Left kidney (tissue), 8 donors: Measurements from ENCODE around the gene PPT1. TPM values are rescaled to one million over a fixed set of nuclear protein-coding genes. Genes with fewer than 3 reads are reported as not detected.

Experiments used
- DNase-seq: peaks from one replicate; pipeline ENCODE4 v3.0.0-alpha.2; 2013
- long read RNA-seq, 8 donors: transcript quantifications; one replicate each; lab custom pipeline, GENCODE V29; 2026
- polyA plus RNA-seq: library from polyadenylated mRNA; unstranded; fragments of 120-200 nt; gene quantifications from one replicate; pipeline ENCODE4 v1.2.1, GENCODE V29; 2013; ENCODE audit not compliant: insufficient read length

Gene PPT1
- 110 TPM for polyA plus RNA-seq
- long read RNA-seq, donor 1, full-length matches to known transcripts, result 35 of 48 reads
- long read RNA-seq, donor 1, partial matches to known transcripts, result 13 of 48 reads
- long read RNA-seq, donor 1, other reads (novel, unspliced or antisense), result 0 of 48 reads
- long read RNA-seq, donor 2, full-length matches to known transcripts, result 35 of 80 reads
- long read RNA-seq, donor 2, partial matches to known transcripts, result 27 of 80 reads
- long read RNA-seq, donor 2, other reads (novel, unspliced or antisense), result 18 of 80 reads
- long read RNA-seq, donor 3, full-length matches to known transcripts, result 29 of 34 reads
- long read RNA-seq, donor 3, partial matches to known transcripts, result 5 of 34 reads
- long read RNA-seq, donor 3, other reads (novel, unspliced or antisense), result 0 of 34 reads
- long read RNA-seq, donor 4, result 0 reads
- long read RNA-seq, donor 5, full-length matches to known transcripts, result 46 of 46 reads
- long read RNA-seq, donor 5, partial matches to known transcripts, result 0 of 46 reads
- long read RNA-seq, donor 5, other reads (novel, unspliced or antisense), result 0 of 46 reads
- long read RNA-seq, donor 6, full-length matches to known transcripts, result 33 of 44 reads
- long read RNA-seq, donor 6, partial matches to known transcripts, result 11 of 44 reads
- long read RNA-seq, donor 6, other reads (novel, unspliced or antisense), result 0 of 44 reads
- long read RNA-seq, donor 7, full-length matches to known transcripts, result 62 of 67 reads
- long read RNA-seq, donor 7, partial matches to known transcripts, result 5 of 67 reads
- long read RNA-seq, donor 7, other reads (novel, unspliced or antisense), result 0 of 67 reads
- long read RNA-seq, donor 8, full-length matches to known transcripts, result 13 of 13 reads
- long read RNA-seq, donor 8, partial matches to known transcripts, result 0 of 13 reads
- long read RNA-seq, donor 8, other reads (novel, unspliced or antisense), result 0 of 13 reads

GRCh38 chr1:40096977-40097782 lies at the start of gene PPT1:
TSS of gene PPT1 (minus strand) at chr1:40097252. CDS start at chr1:40097238, 14 bp downstream.
- DNase-seq, result peak; percentile 62

DNA sequence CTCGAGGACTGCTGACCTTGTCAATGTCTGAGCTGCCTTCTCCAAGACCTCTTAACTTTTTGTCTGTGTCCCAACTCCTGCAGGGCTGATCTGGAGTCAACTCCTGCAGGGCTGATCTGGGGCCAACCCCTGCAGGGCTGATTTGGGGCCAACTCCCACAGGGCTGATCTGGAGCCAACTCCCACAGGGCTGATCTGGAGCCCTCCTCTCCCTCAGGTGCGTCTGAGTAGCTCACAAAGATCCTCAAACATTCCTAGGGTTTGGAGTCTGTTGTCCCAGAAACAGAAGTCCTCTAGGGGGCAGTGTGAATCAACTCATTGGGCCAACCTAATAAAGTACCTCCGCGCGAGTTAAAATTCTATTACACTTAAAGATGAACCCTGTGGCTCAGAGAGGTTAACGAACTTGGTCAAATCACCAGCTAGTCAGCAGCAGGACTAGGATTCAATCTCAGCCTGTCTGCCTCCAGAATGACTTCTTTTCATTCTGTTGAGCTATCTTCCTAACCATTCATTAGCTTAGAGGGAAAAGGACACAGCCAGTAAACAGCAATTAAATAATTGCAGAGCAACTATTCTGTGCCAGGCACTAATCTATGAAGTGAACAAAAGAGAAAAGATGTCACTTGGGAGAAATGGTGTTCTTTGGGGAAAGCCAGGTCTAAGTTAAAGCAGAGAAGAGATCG lies 47.0 kb upstream of the PPT1 start:
- peak; percentile 82 for DNase-seq

DNA sequence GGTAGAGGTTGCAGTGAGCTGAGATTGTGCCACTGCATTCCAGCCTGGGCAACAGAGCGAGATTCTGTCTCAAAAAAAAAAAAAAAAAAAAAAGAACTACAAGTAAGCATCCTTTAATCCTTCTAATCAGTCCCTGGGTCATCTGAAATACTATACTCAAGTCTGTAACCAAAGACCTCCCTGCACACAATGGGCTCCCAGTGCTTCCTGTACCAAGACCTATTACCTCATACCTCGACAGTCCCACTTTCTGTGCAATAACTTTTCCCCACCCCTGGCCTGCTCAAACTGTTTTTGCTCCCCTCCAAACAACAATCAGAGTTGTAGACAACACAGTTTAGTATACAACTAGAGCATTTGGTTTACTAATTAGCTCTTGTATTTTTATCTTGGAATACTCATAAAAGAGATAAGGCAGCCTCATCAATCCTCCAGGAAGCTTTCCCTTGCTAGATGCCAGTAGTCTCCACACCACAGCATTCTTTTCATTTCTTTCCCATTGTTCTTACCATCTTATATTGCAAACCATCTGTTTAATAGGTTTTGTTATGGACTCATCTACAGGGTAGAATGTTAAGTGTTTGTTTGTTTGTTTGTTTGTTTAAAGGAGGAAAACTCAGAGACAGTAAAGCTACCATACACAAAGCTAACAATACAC lies 45.0 kb upstream of the PPT1 start:
- no peak for DNase-seq

GRCh38 chr1:40140211-40140973 lies 43.3 kb upstream of the PPT1 start:
- no peak for DNase-seq

DNA sequence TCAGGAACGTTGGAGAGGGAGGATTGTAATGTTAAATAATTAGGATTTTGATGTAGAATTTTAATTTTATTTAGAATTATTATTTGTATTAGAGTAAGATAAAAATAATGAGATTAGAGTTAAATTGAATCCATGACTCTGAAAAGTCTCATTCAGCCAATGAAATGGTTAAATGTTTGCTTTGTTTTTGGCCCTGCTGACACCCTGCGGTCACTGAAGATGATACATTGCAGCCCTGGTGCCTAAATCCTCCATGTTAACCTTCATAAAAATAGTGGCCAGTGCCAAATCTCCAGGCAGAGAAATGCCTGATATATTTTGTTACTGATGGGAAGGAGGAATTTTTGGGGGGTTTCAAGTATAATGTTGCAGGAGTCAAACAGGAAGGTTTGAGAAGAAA lies 36.8 kb upstream of the PPT1 start:
- no peak for DNase-seq

GRCh38 chr1:40133312-40133665 lies 36.2 kb upstream of the PPT1 start:
- no peak for DNase-seq

- DNase-seq, result peak; percentile 18
These were observed 35.6 kb upstream of the PPT1 start for GRCh38 chr1:40132383-40133311.

GRCh38 chr1:40130892-40131291 lies 33.8 kb upstream of the PPT1 start:
- DNase-seq, result no peak

GRCh38 chr1:40122855-40123254 lies 25.8 kb upstream of the PPT1 start:
- no peak for DNase-seq

GRCh38 chr1:40120128-40120527 lies 23.1 kb upstream of the PPT1 start:
- DNase-seq, result no peak

GRCh38 chr1:40114400-40114799 lies 17.3 kb upstream of the PPT1 start:
- DNase-seq, result no peak

DNA sequence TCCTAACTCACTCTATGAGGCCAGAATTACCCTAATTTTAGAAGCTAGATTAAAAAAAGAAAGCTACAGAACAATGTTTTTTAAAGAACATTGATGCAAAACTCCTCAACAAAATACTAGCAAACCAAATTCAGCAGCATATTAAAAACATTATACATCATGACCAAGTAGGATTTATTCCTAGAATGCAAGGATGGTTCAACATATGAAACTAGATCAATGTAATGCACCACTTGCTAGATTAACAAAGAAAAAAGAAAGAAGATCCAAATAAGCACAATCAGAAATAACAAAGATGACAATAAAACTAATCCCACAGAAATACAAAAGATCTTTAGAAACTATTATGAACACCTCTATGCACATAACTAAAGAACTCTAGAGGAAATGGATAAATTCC lies 13.3 kb upstream of the PPT1 start:
- no peak for DNase-seq

GRCh38 chr1:40107290-40107959 lies 10.4 kb upstream of the PPT1 start:
- no peak for DNase-seq

DNA sequence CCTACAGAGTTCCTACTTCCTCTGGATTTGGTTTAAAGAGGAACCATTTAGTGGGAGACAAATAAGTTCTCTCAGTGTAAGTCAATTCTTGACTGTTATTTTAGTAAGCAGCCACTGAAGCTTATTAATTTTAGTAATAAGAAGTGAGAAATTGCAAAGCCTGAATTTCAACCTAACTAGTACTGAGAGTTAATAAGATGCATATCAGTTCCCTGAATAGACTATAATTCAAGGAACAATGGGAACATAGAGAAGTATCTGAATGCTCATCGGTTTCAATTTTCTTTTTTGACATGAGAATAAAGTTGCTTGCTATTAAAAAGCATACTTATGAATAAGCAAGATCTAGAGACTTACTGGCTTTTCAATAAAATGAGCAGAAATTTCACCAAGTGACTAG lies 8.0 kb upstream of the PPT1 start:
- DNase-seq, result no peak

- no peak for DNase-seq
These were observed 5.8 kb upstream of the PPT1 start for GRCh38 chr1:40102896-40103295.

- DNase-seq, result no peak
These were observed 5.0 kb upstream of the PPT1 start for GRCh38 chr1:40102038-40102437.

DNA sequence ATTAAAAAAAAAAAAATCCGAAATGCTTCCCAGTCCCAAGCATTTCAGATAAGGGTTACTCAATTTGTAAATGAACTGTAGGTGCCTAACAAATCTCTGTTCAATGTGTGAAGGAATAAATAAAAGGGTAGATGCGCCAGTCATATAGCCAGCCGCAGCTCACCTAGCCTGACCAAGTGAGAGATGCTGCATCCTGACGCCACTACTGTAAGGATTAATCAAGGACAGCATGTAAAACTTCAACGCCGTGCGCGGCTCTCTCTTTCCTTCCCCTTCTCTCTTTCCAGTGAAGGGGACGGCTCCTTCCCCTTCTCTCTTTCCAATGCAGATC lies 441 bp downstream of the PPT1 start:
- DNase-seq, result no peak

GRCh38 chr1:40095806-40096205 lies 1.2 kb downstream of the PPT1 start:
- DNase-seq, result no peak
